ACC112 (cell line): ENCODE measurements around the gene FOXN3.

ENCODE experiments used
- H2AFZ ChIP-seq: fragments of 200-600 bp; sonication (generic); one replicate; pipeline ENCODE4 v1.6.0; 2017; ENCODE audit warnings: antibody characterized with exemption, low read length; ENCODE audit not compliant: unreplicated experiment
- H3K27ac ChIP-seq: fragments of 200-600 bp; sonication (generic); 2 replicates; pipeline ENCODE4 v1.5.1; 2014; ENCODE audit warnings: low read depth, mild to moderate bottlenecking, antibody characterized with exemption, low read length, moderate library complexity
- H3K27me3 ChIP-seq: fragments of 200-600 bp; sonication (generic); 2 replicates; pipeline ENCODE4 v1.6.1; 2014; ENCODE audit warnings: mild to moderate bottlenecking, antibody characterized with exemption, low read length, moderate library complexity, mixed read lengths; ENCODE audit not compliant: insufficient read depth
- H3K36me3 ChIP-seq: fragments of 200-600 bp; sonication (generic); 2 replicates; pipeline ENCODE4 v1.6.1; 2016; ENCODE audit warnings: mild to moderate bottlenecking, antibody characterized with exemption, low read length, moderate library complexity, mixed read lengths; ENCODE audit not compliant: insufficient read depth
- H3K4me1 ChIP-seq: fragments of 200-600 bp; sonication (generic); one replicate; pipeline ENCODE4 v1.6.1; 2016; ENCODE audit warnings: low read length, mixed read lengths; ENCODE audit not compliant: insufficient read depth, unreplicated experiment, control insufficient read depth
- H3K4me3 ChIP-seq: fragments of 200-600 bp; sonication (generic); 2 replicates; pipeline ENCODE4 v1.5.1; 2014; ENCODE audit warnings: mild to moderate bottlenecking, low read depth, low read length
- H3K79me2 ChIP-seq: fragments of 200-600 bp; sonication (generic); one replicate; pipeline ENCODE4 v1.6.0; 2016; ENCODE audit warnings: low read length; ENCODE audit not compliant: control insufficient read depth, unreplicated experiment, insufficient read depth

FOXN3 gene

GRCh38 chr14:89332031-89332430 is 85.0 kb downstream of the FOXN3 start:
- no peaks in the 10 kb centered on the region for H3K27me3 ChIP-seq
- no peak overlapping the region for H3K4me3 ChIP-seq
- no peak overlapping the region for H3K27ac ChIP-seq
- no peak overlapping the region for H2AFZ ChIP-seq
- H3K4me1 ChIP-seq: peaks cover 27% of the 10 kb centered on the region
- H3K36me3 ChIP-seq: no peaks in the 10 kb centered on the region
- peaks cover 19% of the 10 kb centered on the region for H3K79me2 ChIP-seq

GRCh38 chr14:89331398-89331797 is 85.6 kb downstream of the FOXN3 start:
- H3K4me3 ChIP-seq: no peak overlapping the region
- peaks cover 23% of the 10 kb centered on the region for H3K79me2 ChIP-seq
- no peak overlapping the region for H3K27ac ChIP-seq
- no peaks in the 10 kb centered on the region for H3K27me3 ChIP-seq
- H3K36me3 ChIP-seq: no peaks in the 10 kb centered on the region
- no peak overlapping the region for H2AFZ ChIP-seq
- H3K4me1 ChIP-seq: peaks cover 27% of the 10 kb centered on the region

DNA sequence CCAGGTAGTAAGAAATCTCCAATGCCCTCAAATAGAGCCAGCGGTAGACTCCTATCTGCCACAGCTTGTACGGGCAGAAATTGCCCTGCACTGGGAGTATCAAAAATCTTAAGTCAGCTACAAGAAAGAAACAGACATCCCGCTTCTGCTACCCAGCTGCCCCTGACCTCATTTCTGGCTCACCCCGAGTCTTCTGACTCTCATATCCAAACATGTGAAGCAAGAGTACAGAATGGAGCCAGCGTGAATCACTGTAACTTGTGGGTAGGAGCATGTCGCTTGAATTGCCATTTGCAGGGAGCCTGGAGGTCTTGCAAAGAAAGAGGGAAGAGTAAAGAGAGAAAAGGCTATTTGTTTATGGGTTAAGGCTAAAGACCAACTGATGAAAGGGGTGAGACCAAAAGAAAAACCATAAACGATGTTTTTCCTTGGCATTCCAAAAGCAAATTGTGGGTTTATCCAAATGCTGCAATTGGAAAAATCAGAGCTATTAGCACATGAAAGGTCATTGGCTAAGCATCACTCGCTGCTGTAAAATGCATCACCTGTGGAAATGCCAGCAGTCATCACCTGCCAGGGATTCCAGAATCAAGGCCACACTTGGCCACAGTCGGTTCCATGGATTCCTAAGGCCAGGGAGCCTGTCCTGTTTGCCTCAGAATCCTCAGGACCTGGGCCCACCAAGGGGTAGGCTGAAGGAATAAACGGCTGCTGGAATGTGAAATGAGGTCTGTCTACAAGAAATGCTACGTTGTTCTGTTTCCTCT is 86.6 kb downstream of the FOXN3 start:
- Histone ChIP-seq H3K36me3 (no peaks in the 10 kb centered on the region), H2AFZ (no peak overlapping the region), H3K27me3 (no peaks in the 10 kb centered on the region), H3K4me3 (0 out of 2 replicates have a peak overlapping the region, but pooled peaks have one; percentile 14), H3K79me2 (peaks cover 23% of the 10 kb centered on the region), H3K27ac (peak overlapping the region; percentile 32; the same call in 1 of the 2 replicates), H3K4me1 (peaks cover 27% of the 10 kb centered on the region)

- no peak overlapping the region for H3K27ac ChIP-seq
- no peak overlapping the region for H2AFZ ChIP-seq
- no peaks in the 10 kb centered on the region for H3K27me3 ChIP-seq
- H3K79me2 ChIP-seq: peaks cover 23% of the 10 kb centered on the region
- no peak overlapping the region for H3K4me3 ChIP-seq
- H3K36me3 ChIP-seq: no peaks in the 10 kb centered on the region
- H3K4me1 ChIP-seq: peaks cover 27% of the 10 kb centered on the region
Observed at GRCh38 chr14:89327771-89328212, 89.2 kb downstream of the FOXN3 start.

DNA sequence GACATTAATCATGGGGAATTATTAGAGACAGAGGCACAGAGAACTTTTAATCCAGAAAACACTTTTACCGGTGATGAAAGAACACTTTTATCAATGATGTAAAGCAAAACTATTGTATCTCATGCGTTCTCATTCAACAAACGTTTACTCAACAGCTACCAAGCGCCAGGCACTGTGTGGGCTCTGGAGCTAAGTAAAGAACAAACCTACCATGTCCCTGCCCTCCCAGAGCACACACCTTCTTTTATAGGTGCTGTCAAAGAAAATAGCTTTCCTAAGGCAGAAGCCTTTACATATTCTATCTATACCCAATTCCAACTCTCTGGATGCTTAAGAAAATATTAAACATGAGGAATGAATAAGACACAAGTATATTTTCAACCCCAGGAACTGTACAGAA is 91.1 kb downstream of the FOXN3 start:
- Histone ChIP-seq H3K79me2 (peaks cover 23% of the 10 kb centered on the region), H3K27me3 (no peaks in the 10 kb centered on the region), H2AFZ (no peak overlapping the region), H3K4me1 (peaks cover 11% of the 10 kb centered on the region), H3K4me3 (no peak overlapping the region), H3K27ac (no peak overlapping the region), H3K36me3 (no peaks in the 10 kb centered on the region)

DNA sequence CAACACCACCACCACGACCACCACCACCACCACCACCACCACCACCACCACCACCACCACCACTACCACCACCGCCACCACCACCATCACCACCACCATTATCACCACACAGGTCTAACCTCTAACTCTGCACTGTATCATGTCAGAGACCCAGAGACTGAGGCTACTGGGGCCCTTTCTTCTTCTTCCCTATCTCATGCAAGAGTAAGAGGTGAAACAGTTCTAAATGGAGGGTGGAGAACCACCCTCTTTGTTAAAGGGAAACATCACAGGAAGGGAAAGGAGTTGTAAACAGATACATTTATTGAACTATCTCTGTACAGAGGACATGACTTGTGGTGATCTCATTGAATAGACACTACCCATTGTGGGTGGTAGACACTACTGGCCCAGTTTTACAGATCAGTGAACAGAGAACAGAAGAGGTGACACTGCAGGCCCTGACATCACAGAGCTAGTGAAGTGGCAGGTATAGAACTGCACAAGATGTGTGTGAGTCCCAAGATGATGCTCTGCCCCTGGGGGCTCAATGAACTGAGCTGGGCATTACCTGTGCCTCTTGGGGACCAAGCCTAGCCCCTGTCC is 91.6 kb downstream of the FOXN3 start:
- H3K27ac ChIP-seq: no peak overlapping the region
- H3K79me2 ChIP-seq: peaks cover 23% of the 10 kb centered on the region
- H2AFZ ChIP-seq: no peak overlapping the region
- H3K27me3 ChIP-seq: no peaks in the 10 kb centered on the region
- H3K4me3 ChIP-seq: no peak overlapping the region
- peaks cover 10% of the 10 kb centered on the region for H3K4me1 ChIP-seq
- H3K36me3 ChIP-seq: no peaks in the 10 kb centered on the region

- no peaks in the 10 kb centered on the region for H3K27me3 ChIP-seq
- H3K79me2 ChIP-seq: peaks cover 23% of the 10 kb centered on the region
- H3K4me1 ChIP-seq: peaks cover 9% of the 10 kb centered on the region
- H3K4me3 ChIP-seq: no peak overlapping the region
- H3K36me3 ChIP-seq: no peaks in the 10 kb centered on the region
- H2AFZ ChIP-seq: no peak overlapping the region
- H3K27ac ChIP-seq: no peak overlapping the region
Observed at GRCh38 chr14:89324501-89325298, 92.3 kb downstream of the FOXN3 start.

DNA sequence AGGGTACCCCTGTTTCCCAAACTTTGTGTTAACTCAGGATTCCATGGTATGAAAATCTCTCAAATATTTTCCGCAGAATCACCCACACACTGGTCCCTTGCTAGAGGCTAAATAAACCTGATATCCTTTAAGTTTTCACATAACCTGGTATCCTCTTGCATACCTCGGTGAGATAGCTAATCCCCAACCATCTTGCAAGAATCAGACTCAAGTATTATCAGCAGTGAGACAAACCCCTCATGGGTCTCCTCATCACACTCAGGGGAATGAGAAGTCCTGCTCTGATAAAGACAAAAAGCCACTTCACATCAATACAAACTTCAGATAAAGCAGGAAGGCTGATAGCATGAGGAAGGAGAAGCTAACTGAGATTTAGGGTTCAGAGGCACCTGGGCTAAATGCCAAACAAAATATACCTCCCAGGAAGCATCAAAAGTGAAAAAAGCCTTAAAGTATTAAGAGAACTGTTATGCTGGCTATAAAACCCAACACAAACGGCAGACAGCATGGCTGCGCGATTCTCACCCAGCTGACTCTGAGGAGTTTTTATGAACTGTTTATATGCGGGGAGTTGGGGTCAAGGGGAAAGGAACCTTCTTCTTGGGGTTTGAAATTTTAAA is 96.5 kb downstream of the FOXN3 start:
- Histone ChIP-seq H3K27me3 (no peaks in the 10 kb centered on the region), H3K4me3 (no peak overlapping the region), H2AFZ (no peak overlapping the region), H3K4me1 (peaks cover 12% of the 10 kb centered on the region), H3K79me2 (peaks cover 7% of the 10 kb centered on the region), H3K36me3 (no peaks in the 10 kb centered on the region), H3K27ac (no peak overlapping the region)

DNA sequence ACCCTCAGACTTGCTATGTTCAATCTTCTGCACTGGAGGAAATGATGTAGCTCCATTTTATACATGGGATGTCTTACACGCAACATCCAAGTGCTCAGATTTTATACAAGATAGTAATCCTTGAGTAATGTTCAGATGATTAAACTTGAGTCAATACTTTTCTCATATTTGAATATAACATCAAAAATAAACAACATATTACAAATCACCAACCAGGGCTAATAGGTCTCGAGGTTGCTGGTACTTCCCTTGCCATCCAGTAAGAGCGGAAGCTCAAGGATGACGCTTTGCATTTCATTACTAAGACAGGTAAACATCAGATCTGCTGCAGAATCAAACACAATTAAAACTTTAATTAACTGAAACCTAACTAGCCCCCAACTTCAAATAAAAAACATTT is 97.3 kb downstream of the FOXN3 start:
- Histone ChIP-seq H3K4me1 (peaks cover 12% of the 10 kb centered on the region), H3K27me3 (no peaks in the 10 kb centered on the region), H3K36me3 (0 out of 2 replicates have a peak, but pooled peaks cover 6% of the 10 kb centered on the region), H2AFZ (no peak overlapping the region), H3K79me2 (peaks cover 7% of the 10 kb centered on the region), H3K4me3 (no peak overlapping the region), H3K27ac (no peak overlapping the region)

DNA sequence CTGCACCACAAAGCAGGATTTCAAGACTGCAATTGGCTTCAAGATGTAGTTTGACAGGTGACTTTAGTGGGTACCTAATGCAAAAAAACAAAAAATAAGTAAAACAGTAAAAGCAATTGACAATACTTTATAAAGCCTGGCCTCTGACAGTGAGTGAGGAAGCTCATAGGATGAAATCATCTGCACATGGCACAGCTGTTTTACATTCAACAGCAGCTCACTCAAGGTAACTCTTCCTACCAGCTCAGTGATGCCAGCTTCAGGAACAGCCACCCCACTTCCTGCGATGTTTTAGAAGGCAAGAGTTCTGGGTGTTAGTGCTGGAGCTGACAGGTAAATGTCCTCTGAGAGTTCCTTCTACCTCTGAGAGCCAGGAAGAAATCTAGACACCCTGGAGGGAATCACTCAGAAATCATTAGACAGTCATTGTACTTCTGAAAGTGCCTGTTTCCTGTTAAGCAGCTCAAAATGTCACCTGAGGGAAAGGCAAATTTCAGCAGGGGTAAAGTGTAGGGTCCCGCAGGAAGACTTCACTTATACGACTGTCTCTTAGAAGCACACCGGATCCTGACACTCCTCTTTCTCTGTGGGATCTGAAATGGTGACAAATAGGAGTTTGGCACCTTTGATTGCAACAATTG is 99.9 kb downstream of the FOXN3 start:
- no peak overlapping the region for H3K27ac ChIP-seq
- H3K4me3 ChIP-seq: no peak overlapping the region
- H2AFZ ChIP-seq: no peak overlapping the region
- peaks cover 12% of the 10 kb centered on the region for H3K4me1 ChIP-seq
- 0 out of 2 replicates have a peak, but pooled peaks cover 6% of the 10 kb centered on the region for H3K36me3 ChIP-seq
- H3K79me2 ChIP-seq: peaks cover 8% of the 10 kb centered on the region
- H3K27me3 ChIP-seq: no peaks in the 10 kb centered on the region
